GM21360 (cell line): ENCODE data around the gene MINDY2.
"Not testable (repeated sequence)": the region's sequence is repeated elsewhere in the genome, so short reads cannot be mapped to it uniquely, and the experiment has no call there.

Experiments
- ATAC-seq: cut with Tn5 transposase; IDR thresholded peaks from one replicate; pipeline ENCODE4 v1.9.1; 2021; ENCODE audit warnings: mild to moderate bottlenecking, moderate library complexity; ENCODE audit not compliant: unreplicated experiment

MINDY2 gene

GRCh38 chr15:58877999-58878825, 107.1 kb downstream of the MINDY2 start:
- no peak for ATAC-seq

- no peak for ATAC-seq
Measured at GRCh38 chr15:58880320-58880719, 109.2 kb downstream of the MINDY2 start.

GRCh38 chr15:58882243-58882642, 111.1 kb downstream of the MINDY2 start:
- no peak for ATAC-seq

GRCh38 chr15:58883926-58884325, 112.8 kb downstream of the MINDY2 start:
- ATAC-seq: not testable (repeated sequence)

- no peak for ATAC-seq
Measured at GRCh38 chr15:58886921-58887320, 115.8 kb downstream of the MINDY2 start.

GRCh38 chr15:58889363-58889762, 118.3 kb downstream of the MINDY2 start:
- ATAC-seq: no peak

GRCh38 chr15:58898150-58898680, 127.1 kb downstream of the MINDY2 start:
- no peak for ATAC-seq

- ATAC-seq: no peak
Measured at GRCh38 chr15:58900631-58901030, 129.5 kb downstream of the MINDY2 start.

- no peak for ATAC-seq
Measured at GRCh38 chr15:58908550-58909309, 137.6 kb downstream of the MINDY2 start.

- no peak for ATAC-seq
Measured at GRCh38 chr15:58909616-58910015, 138.5 kb downstream of the MINDY2 start.

GRCh38 chr15:58910456-58910855, 139.4 kb downstream of the MINDY2 start:
- no peak for ATAC-seq
